Activated T-cell treated with anti-CD3 and anti-CD28 coated beads, Interleukin-2, amount 50 U/mL, for 1 hour (primary cell): ENCODE measurements around the gene KAT7.
"Not testable (repeated sequence)": the region's sequence is repeated elsewhere in the genome, so short reads cannot be mapped to it uniquely, and the experiment has no call there.

Experiments used
- DNase-seq: peaks from one replicate; pipeline ENCODE4 v3.0.0-alpha.2; 2020

The KAT7 gene

GRCh38 chr17:49788478-49789242, at the start of gene KAT7:
Gene KAT7 (plus strand): TSS chr17:49788681. CDS start chr17:49788835, 154 bp downstream.
- peak; percentile 96 for DNase-seq

DNA sequence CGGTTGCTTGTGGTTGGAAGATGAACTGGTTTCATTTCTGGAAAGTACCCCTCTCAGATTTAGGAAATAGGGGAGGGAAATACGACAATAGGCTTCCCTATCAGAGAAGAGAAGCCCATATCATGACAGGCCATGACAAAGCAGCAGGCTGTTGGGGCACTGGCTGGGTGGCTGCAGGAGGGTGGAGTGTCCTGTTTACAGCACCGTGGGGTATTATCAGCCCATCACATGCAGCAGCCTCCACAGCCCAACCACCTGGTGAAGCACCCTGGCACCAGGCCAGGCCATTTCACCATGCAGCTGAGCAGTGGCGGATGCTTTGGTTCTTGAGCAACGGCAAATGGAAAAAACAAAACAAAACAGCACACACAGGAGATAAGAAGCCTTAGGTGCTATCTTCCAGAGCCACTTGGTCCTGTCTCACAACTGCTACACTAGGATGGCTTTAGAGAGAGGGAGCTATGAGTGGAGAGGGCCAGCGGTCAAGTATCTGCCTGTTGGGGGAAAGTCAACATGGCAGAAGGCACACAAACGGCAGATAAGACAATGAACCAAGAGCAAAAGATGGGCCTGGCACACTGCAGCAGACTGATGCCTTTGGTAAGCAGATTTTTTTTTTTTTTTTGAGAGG, 48.7 kb upstream of the KAT7 start:
- DNase-seq: peak; percentile 94

DNA sequence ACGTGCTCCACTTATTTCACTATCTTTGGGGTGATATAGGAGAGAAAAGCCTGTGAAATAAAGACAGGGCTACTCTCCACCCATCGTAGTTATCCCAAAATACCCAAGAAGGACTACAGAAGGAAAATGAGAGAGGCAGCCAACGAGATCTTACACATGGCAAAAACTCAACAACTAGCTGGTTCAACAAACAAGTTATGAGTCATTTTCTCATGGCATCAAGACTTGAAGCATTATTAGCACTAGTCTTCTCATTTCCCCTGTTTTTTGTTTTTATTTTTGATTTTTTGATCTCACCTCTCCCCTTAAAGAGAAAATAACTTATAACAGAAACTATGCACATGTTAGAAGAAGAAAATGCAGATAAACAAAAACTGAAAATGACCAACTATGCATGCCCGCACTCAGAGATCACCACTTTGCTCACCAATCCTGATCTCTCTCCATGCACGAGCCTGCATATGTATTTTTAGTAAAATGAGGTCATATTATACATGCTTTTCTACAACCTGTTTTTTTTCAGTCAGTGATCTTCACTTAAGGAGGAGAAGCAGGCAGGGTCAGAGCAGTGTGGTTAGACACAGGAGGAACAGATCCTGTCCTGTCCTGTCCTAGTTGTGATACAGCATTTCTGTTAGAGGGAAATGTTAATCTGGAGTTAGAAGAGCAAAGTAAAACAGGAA, 47.3 kb upstream of the KAT7 start:
- no peak for DNase-seq

DNA sequence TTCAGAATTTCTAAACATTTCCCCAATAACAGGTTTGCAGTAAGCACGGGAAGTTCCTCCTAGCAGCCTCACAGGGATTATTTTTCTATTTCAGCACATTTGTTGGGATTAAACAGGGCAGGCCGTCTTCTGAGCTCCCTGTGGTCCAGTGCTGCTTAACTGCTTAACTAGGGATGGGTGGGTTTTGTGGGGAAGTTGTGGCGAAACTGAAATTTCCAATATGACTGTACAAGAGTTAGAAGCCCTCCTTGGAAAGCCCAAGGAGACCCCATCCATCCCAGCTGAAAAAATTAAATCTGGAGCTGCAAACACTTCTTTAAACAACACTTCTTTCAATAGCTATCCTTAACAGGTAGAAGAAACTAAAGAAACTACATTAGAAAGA, 46.8 kb upstream of the KAT7 start:
- no peak for DNase-seq

GRCh38 chr17:49742166-49742638, 46.3 kb upstream of the KAT7 start:
- no peak for DNase-seq

- DNase-seq: no peak
These were observed 43.0 kb upstream of the KAT7 start for GRCh38 chr17:49745175-49746139.

GRCh38 chr17:49746791-49747490, 41.5 kb upstream of the KAT7 start:
- DNase-seq: no peak

- DNase-seq: no peak
These were observed 40.8 kb upstream of the KAT7 start for GRCh38 chr17:49747632-49748031.

DNA sequence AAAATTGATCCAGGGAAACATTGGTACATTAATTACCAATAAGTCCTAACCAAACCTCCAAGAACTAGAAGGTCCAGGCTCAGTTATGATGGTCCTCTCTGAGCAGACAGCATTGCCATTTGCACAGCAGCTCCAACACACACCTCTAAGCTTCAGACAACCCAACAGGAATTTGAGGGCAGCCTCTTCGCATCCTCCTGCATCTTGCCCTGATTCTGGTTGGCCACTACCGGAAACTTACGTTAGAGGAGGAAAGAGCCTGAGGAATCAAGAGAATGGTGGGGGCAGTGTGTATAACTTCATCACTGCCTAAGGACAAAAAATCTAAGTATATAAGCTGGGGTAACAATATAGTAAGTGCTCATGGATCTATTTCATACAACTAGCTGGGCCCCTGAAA, 40.3 kb upstream of the KAT7 start:
- no peak for DNase-seq

GRCh38 chr17:49748791-49749190, 39.7 kb upstream of the KAT7 start:
- DNase-seq: peak; percentile 52

DNA sequence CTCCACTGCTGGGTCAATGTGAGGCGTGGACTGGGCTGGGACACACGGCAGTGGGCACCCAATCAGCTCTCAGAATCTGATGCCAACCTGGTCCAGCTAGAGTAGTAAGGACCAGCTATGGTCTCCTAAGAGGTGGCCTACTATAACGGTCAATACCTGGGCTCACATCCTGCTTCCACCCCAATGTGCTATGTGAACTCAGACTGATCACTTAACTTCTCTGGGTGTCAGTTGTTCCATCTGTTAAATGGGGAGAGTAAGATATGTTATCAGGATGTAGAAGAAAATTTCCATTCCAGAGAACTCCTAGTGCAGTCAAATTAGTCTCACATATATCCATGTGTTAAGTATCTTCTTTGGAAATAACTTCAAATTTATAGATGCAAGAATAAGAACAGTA, 38.8 kb upstream of the KAT7 start:
- no peak for DNase-seq

GRCh38 chr17:49752508-49752907, 36.0 kb upstream of the KAT7 start:
- DNase-seq: no peak

GRCh38 chr17:49753959-49754391, 34.5 kb upstream of the KAT7 start:
- DNase-seq: no peak

DNA sequence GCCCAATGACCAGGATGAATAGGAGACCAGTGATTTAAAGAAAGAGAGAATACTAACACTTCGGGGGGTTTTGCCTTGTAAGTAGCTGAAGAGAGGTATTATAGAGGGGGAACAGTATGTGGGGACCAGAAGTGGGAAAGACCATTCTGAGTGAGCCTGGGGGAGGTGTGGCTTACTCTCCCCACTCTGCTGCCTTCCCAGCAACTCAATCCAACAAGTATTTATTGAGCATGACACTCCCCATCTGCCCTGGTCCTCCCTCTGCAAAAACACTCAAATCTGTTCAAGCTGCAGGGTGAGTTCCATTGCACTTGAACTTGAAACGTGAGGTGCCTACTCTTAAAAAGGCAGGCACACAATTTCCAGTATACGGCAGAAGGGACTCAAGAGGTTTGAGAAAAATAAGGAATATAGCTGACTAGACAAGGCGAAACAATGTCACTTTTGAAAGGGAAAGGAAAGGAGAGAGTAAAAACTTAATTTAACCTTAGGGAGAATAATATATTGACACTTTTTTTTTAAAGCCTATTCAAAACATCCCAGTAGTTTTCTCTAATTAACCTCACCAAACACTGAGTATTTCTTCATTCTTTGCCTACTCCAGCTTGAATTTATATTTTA, 32.7 kb upstream of the KAT7 start:
- DNase-seq: no peak

- DNase-seq: no peak
These were observed 31.9 kb upstream of the KAT7 start for GRCh38 chr17:49756323-49757150.

GRCh38 chr17:49757151-49757777, 31.2 kb upstream of the KAT7 start:
- no peak for DNase-seq

GRCh38 chr17:49758464-49759010, 29.9 kb upstream of the KAT7 start:
- DNase-seq: not testable (repeated sequence)

- no peak for DNase-seq
These were observed 29.3 kb upstream of the KAT7 start for GRCh38 chr17:49759203-49759602.

DNA sequence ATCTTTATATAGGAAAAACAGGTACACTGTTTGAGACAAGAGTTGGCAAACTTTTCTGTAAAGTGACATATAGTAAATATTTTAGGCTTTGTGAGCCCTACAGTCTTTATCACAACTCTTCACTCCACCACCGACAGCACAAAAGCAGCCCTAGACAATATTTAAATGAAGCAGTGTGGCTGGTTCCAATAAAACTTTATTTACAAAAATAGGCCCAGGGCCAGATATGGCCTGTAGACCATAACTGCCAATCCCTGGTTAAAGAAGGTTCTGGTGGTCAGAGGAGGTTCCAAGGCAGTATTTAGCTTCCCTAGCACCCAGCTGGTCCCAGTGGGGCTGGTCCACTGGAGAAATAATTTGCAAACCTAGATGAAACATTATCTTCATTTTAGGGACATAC, 28.2 kb upstream of the KAT7 start:
- no peak for DNase-seq
